Cardiac ventricle fibroblast (primary cell): ENCODE data around the gene GRIN2C. TPM values are rescaled to one million over a fixed set of nuclear protein-coding genes. Genes with fewer than 3 reads are reported as not detected.

Source experiments
- total RNA-seq: library from RNA; depleted of rRNA; stranded (reverse); fragments of >200 nt; gene quantifications from 2 replicates; pipeline ENCODE4 v1.2.3, GENCODE V29; 2015

GRIN2C gene
- under 0.01 TPM in 1 of 2 replicates, not detected in the other for total RNA-seq

GRCh38 chr17:74859459-74860228, at the start of gene GRIN2C:
TSS of gene GRIN2C (minus strand) at chr17:74859885. CDS start at chr17:74855092, 4,793 bp downstream.

GRCh38 chr17:74892974-74893911, 33.6 kb upstream of the GRIN2C start, which contains the start of gene FADS6:
TSS of gene FADS6 (minus strand) at chr17:74893633. CDS start at chr17:74893595, 38 bp downstream.

GRCh38 chr17:74872313-74873036, 12.8 kb upstream of the GRIN2C start, which contains the start of gene FDXR:
TSS of gene FDXR (minus strand) at chr17:74872994. CDS start at chr17:74872944, 50 bp downstream.

Other genes starting within 250 kb of the GRIN2C start
- not detected in 2 replicates for gene CD300E, start 236.1 kb downstream of the GRIN2C start, total RNA-seq
- gene CD300LF, start 147.0 kb downstream of the GRIN2C start, total RNA-seq: not detected in 2 replicates
- gene RAB37, start 122.6 kb downstream of the GRIN2C start, total RNA-seq: 0.06 and 0.10 TPM in 2 replicates
- gene NHERF1, start 111.3 kb downstream of the GRIN2C start, total RNA-seq: 10.9 and 13.9 TPM in 2 replicates
- gene NAT9, start 83.5 kb downstream of the GRIN2C start, total RNA-seq: 20.5 and 23.5 TPM in 2 replicates
- 19.4 and 20.9 TPM in 2 replicates for gene FDXR, start 13.1 kb upstream of the GRIN2C start, total RNA-seq
- not detected in 2 replicates for gene FADS6, start 33.7 kb upstream of the GRIN2C start, total RNA-seq
- gene USH1G, start 63.4 kb upstream of the GRIN2C start, total RNA-seq: not detected in 2 replicates
- gene OTOP2, start 64.4 kb upstream of the GRIN2C start, total RNA-seq: not detected in 2 replicates
- not detected in 2 replicates for gene OTOP3, start 76.0 kb upstream of the GRIN2C start, total RNA-seq
- gene HID1, start 112.9 kb upstream of the GRIN2C start, total RNA-seq: 1.3 TPM in 1 of 2 replicates, not detected in the other
- 14.0 and 15.0 TPM in 2 replicates for gene CDR2L, start 127.7 kb upstream of the GRIN2C start, total RNA-seq
- gene MRPL58, start 152.8 kb upstream of the GRIN2C start, total RNA-seq: 36.5 and 42.3 TPM in 2 replicates
- gene ATP5PD, start 187.1 kb upstream of the GRIN2C start, total RNA-seq: 236 and 284 TPM in 2 replicates
- 18.2 and 20.5 TPM in 2 replicates for gene KCTD2, start 187.3 kb upstream of the GRIN2C start, total RNA-seq
- gene SLC16A5, start 228.1 kb upstream of the GRIN2C start, total RNA-seq: 2.8 and 4.2 TPM in 2 replicates